Panc1 (cell line): ENCODE data around the gene RAPGEF5.

Experiments used
- POLR2AphosphoS5 ChIP-seq: IDR thresholded peaks from 2 replicates; pipeline ENCODE4 v1.6.1; 2012; ENCODE audit warnings: mild to moderate bottlenecking, low read depth, low read length, moderate library complexity
- TF ChIP-seq, protein P1 (sequence below): fragments of 450-650 bp; IDR thresholded peaks from 2 replicates; pipeline ENCODE4 v1.5.1; 2017; ENCODE audit warnings: mild to moderate bottlenecking

DNA sequence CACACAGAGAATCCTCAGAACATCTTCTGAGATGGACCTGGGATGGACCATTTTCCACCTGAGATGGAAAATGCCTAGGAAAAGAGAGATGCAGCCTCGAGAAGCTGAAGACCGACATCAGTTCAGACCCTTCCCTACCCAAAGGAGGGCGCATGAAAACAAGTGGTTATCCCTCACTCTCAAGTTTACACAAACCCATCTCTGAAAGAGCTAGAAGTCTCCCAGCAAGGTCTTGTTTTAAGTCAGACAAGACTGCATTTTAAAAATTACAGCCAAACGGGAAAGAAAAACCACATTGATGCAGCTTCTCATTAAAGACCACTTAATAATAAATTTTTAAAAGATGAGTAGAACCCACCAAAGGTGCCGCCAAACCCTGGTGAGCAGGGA, 1.3 kb downstream of the RAPGEF5 start:
- TF ChIP-seq, protein P1, sequence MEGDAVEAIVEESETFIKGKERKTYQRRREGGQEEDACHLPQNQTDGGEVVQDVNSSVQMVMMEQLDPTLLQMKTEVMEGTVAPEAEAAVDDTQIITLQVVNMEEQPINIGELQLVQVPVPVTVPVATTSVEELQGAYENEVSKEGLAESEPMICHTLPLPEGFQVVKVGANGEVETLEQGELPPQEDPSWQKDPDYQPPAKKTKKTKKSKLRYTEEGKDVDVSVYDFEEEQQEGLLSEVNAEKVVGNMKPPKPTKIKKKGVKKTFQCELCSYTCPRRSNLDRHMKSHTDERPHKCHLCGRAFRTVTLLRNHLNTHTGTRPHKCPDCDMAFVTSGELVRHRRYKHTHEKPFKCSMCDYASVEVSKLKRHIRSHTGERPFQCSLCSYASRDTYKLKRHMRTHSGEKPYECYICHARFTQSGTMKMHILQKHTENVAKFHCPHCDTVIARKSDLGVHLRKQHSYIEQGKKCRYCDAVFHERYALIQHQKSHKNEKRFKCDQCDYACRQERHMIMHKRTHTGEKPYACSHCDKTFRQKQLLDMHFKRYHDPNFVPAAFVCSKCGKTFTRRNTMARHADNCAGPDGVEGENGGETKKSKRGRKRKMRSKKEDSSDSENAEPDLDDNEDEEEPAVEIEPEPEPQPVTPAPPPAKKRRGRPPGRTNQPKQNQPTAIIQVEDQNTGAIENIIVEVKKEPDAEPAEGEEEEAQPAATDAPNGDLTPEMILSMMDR, result no peak
- TF ChIP-seq POLR2AphosphoS5, result no peak
